HL-60/S4 treated with retinoic acid at 250 ng/mL for 4 days and 3 days (cell line): ENCODE data around the gene GPR18.

Experiments
- in situ Hi-C: fragments of 300-500 bp; cut with MboI; formaldehyde crosslinking; loops from 2 replicates; pipeline ENCODE4 v1.7.0; 2022; ENCODE audit warnings: low sequenced_read_pairs

GPR18 gene, protein sequence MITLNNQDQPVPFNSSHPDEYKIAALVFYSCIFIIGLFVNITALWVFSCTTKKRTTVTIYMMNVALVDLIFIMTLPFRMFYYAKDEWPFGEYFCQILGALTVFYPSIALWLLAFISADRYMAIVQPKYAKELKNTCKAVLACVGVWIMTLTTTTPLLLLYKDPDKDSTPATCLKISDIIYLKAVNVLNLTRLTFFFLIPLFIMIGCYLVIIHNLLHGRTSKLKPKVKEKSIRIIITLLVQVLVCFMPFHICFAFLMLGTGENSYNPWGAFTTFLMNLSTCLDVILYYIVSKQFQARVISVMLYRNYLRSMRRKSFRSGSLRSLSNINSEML

GRCh38 chr13:99258210-99258860, at the start of gene GPR18:
GPR18 (minus strand) TSS chr13:99258379; CDS start chr13:99255872, 2,507 bp downstream.
- in situ Hi-C loops = loop anchor here (25.0 kb wide), 1 partner anchor 396 kb away; no protein-coding TSS in a partner anchor

- in situ Hi-C loops = no loop called here
Observed at GRCh38 chr13:99307648-99308339, 49.6 kb upstream of the GPR18 start.

GRCh38 chr13:99307247-99307646, 49.1 kb upstream of the GPR18 start, which contains the start of gene GPR183:
GPR183 (minus strand) TSS chr13:99307399; CDS start chr13:99296145, 11,254 bp downstream.
- in situ Hi-C loops = no loop called here

DNA sequence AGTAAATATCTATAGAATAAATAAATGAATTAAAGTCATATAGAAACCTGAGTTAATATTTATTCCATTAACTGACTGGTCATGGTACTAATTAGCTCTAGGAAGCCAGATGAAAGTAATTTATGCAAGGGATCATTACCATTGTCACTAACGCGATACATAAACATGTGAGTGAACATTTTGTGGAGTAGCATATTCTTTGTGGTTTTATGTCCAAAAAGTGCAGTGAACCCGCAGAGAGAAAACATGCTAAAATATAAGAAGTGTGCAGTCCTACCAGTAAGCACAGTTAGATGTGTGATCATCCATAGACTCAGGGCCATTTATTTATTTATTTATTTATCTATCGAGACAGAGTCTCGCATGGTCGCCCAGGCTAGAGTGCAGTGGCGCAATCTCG, 47.4 kb upstream of the GPR18 start:
- in situ Hi-C loops = no loop called here

DNA sequence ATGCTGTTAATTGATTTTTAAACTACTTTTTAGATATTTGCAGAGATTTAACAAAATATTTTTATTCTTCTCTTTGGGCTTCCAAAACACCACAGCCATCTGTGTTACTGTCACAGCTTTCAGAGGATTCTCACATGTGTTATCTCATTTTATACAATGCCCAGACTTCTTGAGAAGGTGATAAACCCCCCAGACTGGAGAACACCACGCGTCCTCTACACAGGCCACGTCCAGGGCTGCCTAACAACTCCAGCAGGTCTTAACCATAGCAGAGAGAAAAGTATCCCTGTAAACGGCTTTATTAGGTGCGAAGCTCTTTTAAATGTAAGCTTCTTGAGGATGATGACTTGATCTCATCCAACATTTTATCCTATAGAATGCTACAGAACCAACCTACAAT, 47.0 kb upstream of the GPR18 start:
- in situ Hi-C loops = no loop called here

- in situ Hi-C loops = no loop called here
Observed at GRCh38 chr13:99304541-99304940, 46.4 kb upstream of the GPR18 start.

DNA sequence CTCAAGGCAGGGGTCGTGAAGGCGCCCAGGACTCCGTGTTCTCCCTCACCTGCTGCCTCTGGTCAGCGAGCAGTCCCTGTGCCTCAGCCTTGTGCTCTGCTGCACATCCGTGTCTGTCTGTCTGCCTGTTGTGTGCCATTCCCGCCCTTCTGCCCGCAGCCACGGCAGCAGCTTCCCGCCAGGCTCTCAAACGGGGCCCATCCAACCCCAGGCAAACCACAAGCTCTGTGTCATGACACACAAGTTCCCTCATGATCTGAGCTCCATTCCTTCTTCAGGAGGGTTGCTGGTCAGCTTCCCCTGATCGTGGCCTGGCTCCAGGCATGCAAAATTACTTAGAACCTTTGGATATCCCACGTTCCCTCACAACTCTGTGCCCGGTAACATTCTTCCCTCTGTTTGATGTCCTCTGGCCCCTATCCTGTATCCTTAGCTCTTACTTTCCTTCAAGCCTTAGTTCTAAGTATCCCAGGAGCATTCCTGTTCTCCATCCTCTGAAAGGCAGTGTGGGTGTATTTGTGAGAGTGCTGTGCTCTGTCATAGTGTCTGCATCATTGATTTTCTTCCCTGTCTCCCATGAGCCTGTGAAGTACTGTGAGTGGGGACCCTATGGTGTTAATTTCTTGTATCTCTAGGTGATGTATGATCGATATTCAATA, 45.8 kb upstream of the GPR18 start:
- in situ Hi-C loops = no loop called here

DNA sequence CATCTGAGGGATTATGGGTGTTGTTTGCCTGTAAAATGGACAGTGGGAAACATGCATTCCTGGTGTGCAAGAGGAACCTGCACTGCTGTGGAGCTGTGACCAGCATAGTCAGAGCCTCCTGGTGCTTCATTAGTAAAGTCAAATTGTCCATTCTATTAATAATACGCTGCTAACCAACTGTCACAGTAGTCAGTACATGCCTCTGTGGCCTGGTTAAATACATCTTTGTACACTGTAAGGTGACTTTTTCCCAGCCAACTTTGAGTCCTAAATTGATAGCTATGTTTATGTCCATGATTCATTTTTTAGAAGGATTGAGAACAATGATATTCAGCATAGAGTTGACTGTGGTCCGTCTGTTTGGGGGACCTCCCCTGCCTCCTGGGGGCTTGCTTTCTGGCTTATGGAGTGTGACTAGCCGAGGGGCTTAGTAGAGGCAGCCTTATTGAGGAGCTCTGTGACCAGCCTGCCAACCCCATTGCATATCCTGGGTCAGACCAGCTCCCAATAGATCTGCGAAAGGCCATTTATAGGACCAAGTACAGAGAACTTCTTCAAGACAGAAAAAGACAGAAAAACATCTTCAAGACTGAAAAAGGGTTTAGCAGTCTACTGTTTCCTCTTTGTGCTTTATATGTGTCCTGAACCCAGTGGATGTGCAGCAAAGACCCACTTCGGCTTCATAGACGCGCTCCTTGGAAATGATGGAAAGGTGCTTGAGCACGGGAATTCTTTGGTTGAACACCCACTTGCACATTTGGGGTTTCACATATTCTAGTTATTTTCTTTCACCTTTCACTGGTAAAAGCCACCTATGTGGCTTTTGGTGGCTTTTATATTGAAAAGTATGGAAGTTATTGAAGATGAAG, 44.7 kb upstream of the GPR18 start:
- in situ Hi-C loops = no loop called here

DNA sequence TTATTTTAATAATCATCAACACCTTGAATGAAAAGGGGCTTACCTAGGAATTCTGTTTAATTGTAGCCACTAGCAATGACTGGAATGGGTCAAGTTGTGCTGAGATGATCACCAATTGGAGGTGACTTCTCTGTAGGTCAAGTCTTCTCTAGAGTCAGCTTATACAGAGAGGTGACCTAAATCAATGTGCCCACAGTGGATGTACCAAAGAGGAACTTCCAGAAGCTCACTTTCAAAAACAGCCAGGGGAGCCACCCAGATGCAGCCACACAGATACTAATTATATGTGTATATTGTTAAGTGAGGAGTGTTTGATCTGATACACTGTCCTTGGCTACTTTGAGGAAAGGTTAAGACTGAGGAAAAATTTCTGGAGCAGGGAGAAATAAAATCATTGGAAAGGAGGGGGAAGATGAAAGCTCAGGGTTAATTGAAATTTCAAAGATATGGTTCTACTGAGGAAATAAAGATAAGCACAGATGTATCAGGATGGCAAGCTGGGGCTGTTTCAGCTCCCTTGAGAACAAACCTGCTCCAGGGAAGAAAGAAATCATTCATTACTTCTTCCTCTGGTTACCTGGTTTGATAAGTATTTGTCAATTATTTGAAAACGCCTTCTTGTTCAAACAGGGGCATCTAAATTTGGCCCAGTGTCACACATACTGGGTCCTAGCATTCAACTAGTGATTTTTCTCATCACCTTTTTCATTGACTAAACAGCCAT, 43.9 kb upstream of the GPR18 start:
- in situ Hi-C loops = no loop called here

DNA sequence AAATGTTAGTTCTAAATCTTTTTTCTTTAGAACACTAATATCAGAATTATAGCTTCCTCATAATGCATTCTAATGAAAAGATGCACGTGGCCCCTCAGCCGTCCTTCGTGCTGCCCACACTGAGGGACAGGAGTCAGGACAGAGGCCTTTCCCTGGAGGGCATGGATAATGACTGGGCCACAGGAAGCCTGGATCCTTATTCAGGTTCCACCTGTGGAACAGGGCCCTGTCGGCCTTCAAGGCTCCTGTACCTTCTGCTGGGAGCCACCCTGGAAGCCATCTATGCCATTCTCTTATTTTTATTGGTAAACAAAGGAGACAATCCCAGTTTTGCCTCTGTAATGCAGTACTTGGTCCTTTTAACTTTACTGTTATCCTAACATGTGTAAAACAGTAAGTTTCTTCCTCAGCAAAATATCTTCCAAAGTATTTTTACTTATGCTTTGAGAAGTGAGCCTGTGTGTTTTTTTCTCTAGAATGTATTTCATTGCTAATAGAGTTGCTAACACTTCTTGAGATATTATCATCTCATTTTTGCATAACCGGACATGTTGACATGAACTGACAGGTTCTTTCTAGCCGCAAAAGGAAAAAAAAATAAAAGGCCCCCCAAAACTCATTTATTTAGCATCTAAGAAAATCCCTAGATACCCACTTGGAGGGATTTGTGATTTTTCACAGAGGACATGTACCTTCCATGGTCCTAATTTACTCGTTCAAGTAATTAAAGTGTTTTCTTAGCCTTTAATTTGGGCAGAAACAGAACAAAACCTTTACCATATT, 43.1 kb upstream of the GPR18 start:
- in situ Hi-C loops = no loop called here

DNA sequence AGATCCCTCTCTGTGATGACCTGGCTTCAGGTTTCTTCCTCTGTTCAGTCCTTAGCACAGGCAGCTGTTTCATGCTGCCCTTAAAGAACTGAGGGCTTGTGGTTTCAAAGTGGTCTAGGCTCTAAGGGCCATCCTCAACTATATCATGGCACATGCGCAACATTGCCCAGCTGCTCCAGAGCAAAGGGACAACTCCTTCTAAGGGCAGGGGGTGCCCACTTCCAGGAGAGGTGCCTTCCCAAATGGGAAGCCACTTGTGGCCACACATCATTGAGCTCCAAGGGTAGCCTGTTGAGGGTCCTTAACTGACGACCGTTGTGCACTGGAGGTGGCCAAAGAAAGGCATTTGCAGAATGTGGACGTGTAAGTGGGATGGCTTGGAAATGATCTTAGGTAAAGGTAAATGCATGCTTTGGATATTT, 41.8 kb upstream of the GPR18 start:
- in situ Hi-C loops = no loop called here

DNA sequence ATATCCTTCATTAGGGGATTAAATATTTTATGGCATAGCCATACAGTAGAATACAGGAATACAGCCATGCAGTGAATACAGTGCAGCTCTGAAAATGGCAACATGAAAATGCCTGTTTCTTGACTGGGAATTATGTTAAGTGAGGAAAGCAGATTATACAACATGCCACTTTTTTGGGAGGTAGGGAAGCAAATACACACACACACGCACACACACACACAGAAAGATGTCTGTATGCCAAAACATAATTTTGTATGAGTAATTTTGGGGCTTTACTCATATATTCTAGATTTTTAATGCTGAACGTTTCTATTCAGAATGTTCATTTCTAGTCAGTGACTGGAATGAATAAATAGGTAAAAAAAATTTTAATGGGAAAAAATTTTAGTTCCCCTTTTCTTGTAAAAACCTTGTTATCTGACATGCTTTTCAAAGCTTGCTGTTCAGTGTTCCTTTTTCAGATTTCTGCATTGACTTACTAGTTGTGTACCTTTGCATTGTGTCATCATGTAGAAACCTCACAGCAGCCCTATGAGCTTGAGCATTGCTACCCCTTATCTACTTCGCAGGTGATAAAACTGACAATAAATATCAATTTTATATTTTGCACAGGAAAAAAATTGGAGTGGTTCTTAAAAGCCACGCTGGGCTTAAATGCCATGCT, 41.2 kb upstream of the GPR18 start:
- in situ Hi-C loops = no loop called here

- in situ Hi-C loops = no loop called here
Observed at GRCh38 chr13:99298056-99298455, 39.9 kb upstream of the GPR18 start.

GRCh38 chr13:99297331-99297730, 39.2 kb upstream of the GPR18 start:
- in situ Hi-C loops = no loop called here

DNA sequence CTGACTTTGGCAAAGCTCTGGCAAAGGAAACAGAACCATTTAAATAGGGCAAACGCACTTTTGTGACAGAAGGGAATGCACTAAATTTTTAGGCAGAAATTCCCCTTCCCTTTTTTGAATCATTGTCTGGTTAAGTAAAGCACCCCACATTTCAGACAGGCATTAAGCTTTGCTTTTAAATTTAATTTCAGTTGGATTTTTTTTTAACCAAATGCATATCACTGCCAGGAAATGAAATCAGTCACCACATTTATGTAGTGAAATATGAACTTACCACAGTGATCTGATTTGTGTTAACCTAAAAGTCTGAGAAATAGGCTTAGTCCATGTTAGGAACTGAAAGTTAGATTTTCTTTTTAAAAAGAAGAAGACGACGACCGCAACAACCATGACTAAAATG, 38.2 kb upstream of the GPR18 start:
- in situ Hi-C loops = no loop called here

- in situ Hi-C loops = no loop called here
Observed at GRCh38 chr13:99295488-99296252, 37.5 kb upstream of the GPR18 start.

DNA sequence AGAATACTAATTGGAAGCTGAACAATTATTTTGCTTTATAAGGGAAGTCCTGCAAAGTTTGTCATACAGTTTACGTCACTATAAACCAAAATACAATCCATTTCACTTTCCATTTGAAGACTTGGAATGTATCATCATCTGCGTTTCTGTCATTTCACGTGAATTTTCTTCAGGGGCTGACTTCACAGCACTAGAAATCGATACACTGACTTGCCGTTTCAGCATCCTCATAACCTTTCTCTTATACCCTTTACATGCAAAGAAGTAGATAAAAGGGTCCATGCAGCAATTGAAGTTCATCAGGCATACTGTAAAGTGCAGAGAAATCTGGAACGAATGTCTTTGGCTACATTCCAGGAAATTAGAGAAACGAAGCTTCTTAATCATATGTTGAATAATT, 36.8 kb upstream of the GPR18 start:
- in situ Hi-C loops = no loop called here

DNA sequence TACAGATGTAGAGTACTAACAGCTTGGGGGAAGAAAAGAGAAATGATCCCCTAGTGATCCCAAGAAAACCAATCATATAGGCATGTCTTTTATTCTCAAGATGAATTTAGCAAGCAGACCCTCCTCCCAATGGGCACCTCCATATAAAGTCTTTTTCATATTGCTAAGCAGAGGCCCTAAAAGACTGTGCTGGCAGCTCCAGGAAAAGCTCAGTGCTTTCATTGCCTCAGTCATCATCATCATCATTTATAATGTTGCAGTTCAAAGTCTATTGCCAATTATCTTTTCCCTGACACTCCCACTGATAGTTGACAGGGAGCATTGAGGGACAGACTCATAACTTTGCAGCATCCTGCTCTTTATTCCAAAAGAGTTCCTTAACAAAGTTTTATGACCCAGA, 36.0 kb upstream of the GPR18 start:
- in situ Hi-C loops = no loop called here
